Right forelimb (tissue), 1 donor: ENCODE measurements around the gene ZNF724.

Experiments
- DNase-seq: peaks from one replicate; pipeline ENCODE4 v3.0.0-alpha.2; 2018

ZNF724 gene

GRCh38 chr19:23222998-23223652, 27.1 kb downstream of the ZNF724 start:
- no peak for DNase-seq

- peak; percentile 40 for DNase-seq
Observed at GRCh38 chr19:23203841-23204344, 46.3 kb downstream of the ZNF724 start.

- DNase-seq: no peak
Observed at GRCh38 chr19:23190341-23190740, 59.9 kb downstream of the ZNF724 start.

GRCh38 chr19:23183251-23183650, 66.9 kb downstream of the ZNF724 start:
- DNase-seq: no peak
